VCaP (cell line): Measurements from ENCODE around the gene BATF3.

Source experiments
- H3K27ac ChIP-seq: fragments of 450-650 bp; 2 replicates; pipeline ENCODE4 v1.5.1; 2017
- CTCF ChIP-seq: fragments of 450-650 bp; conservative IDR thresholded peaks from 2 replicates; pipeline ENCODE4 v1.5.1; 2017; ENCODE audit warnings: mild to moderate bottlenecking, moderate library complexity

Gene BATF3

GRCh38 chr1:212651521-212651920 is 48.1 kb downstream of the BATF3 start:
- TF ChIP-seq CTCF: no peak
- H3K27ac ChIP-seq: no peak overlapping the region

GRCh38 chr1:212650228-212650627 is 49.4 kb downstream of the BATF3 start:
- no peak for TF ChIP-seq CTCF
- no peak overlapping the region for H3K27ac ChIP-seq

- no peak for TF ChIP-seq CTCF
- H3K27ac ChIP-seq: no peak overlapping the region
Measured at GRCh38 chr1:212649020-212649419, 50.6 kb downstream of the BATF3 start.

GRCh38 chr1:212648431-212648830 is 51.2 kb downstream of the BATF3 start:
- TF ChIP-seq CTCF: no peak

DNA sequence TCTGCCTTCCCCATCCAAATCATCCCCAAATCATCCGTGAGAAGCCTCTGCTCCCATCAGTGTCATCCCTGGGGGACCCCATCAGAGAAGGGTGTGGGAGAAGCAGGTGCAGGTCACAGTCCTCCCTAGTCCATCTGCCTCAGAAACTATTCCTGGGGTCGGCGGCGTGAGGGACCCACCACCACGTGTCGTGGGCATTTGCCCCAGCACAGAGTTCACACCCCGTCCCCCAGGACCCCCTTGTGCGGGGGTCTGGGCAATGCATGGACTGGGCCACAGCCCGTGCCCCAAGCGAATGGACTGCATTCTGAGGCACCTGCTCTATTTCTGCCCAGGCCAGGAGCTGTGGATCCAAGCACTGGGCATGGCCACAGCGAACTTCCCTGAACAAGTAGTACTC is 52.6 kb downstream of the BATF3 start:
- H3K27ac ChIP-seq: no peak overlapping the region
- no peak for TF ChIP-seq CTCF

More at GRCh38 chr1:212648431-212648830, 51.2 kb downstream of the BATF3 start:
- H3K27ac ChIP-seq: no peak overlapping the region

- H3K27ac ChIP-seq: no peak overlapping the region
- TF ChIP-seq CTCF: no peak
Measured at GRCh38 chr1:212646588-212646987, 53.1 kb downstream of the BATF3 start.

DNA sequence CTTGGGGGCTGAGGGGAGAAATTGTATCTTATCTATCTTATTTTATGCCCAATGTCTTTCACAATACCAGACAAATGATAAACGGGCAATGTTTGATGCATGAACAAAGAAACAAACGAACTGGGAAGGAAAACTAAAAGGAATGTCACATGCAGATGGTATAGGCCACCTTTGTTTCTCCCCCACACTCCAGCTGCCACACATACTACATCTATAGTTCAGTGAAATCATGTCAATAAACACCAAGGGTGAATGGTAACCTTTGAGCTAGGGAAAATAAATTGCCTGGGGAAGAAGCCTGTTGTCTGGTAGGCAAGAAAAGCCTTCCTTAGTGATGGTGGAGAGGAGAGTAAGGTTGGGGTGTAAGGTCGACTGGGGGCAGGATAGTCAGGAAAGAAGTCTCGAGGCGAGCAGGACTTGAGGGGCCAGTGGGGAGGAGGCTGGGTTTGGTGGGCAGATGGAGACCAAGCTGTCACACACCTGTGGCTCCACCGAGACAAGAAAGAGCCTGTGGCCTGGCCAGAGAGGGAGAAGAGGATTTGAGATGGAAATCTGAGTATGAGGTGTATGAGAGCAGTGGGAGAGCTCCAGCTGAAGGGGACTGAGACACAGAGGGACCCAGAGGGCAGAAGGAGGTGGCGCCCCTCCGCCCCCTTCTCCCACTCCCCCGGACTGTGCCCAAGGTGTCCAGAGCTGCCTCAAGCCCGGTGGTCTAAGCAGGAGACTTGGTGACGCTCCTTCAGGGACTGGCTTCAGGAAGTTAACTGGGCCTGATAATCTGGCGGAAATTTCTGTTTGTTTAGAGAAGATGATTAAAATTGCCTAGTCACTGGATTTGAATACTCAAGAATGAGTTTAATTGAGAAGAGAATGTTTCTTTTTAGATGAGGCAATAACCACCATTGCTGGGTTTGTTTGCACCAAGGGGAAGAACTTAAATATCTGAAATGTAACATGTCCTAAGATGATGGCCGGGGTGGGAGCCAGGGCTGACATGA is 53.8 kb downstream of the BATF3 start:
- H3K27ac ChIP-seq: no peak overlapping the region
- no peak for TF ChIP-seq CTCF
